Hepatocyte (in vitro differentiated cells): ENCODE measurements around the gene MYBPH. TPM values are rescaled to one million over a fixed set of nuclear protein-coding genes. Genes with fewer than 3 reads are reported as not detected.

ENCODE experiments used
- DNase-seq: peaks from one replicate; pipeline ENCODE4 v3.0.0-alpha.2; 2016; ENCODE audit warnings: low spot score
- H2AFZ ChIP-seq: fragments of 200-600 bp; sonication (generic); 2 replicates; pipeline ENCODE4 v1.6.0; 2016; ENCODE audit warnings: antibody characterized with exemption, mild to moderate bottlenecking
- H3K27ac ChIP-seq: fragments of 200-600 bp; sonication (generic); 2 replicates; pipeline ENCODE4 v1.5.1; 2016; ENCODE audit warnings: mild to moderate bottlenecking
- H3K27me3 ChIP-seq: fragments of 200-600 bp; sonication (generic); 2 replicates; pipeline ENCODE4 v1.6.1; 2016
- H3K36me3 ChIP-seq: fragments of 200-600 bp; sonication (generic); replicated peaks from 2 replicates; pipeline ENCODE4 v1.5.1; 2016; ENCODE audit warnings: low read depth; ENCODE audit not compliant: insufficient read depth
- H3K4me1 ChIP-seq: fragments of 200-600 bp; sonication (generic); 2 replicates; pipeline ENCODE4 v1.5.1; 2016; ENCODE audit warnings: mild to moderate bottlenecking, moderate library complexity; ENCODE audit not compliant: insufficient read depth
- H3K4me2 ChIP-seq: fragments of 200-600 bp; sonication (generic); 2 replicates; pipeline ENCODE4 v1.6.0; 2016
- H3K4me3 ChIP-seq: fragments of 200-600 bp; sonication (generic); 2 replicates; pipeline ENCODE4 v1.5.1; 2016; ENCODE audit warnings: mild to moderate bottlenecking
- H3K79me2 ChIP-seq: fragments of 200-600 bp; sonication (generic); 2 replicates; pipeline ENCODE4 v1.6.0; 2017; ENCODE audit warnings: mild to moderate bottlenecking
- H3K9me2 ChIP-seq: fragments of 200-600 bp; sonication (generic); replicated peaks from 2 replicates; pipeline ENCODE4 v1.6.0; 2017; ENCODE audit warnings: mild to moderate bottlenecking; ENCODE audit not compliant: insufficient read depth
- H3K9me3 ChIP-seq: fragments of 200-600 bp; sonication (generic); 2 replicates; pipeline ENCODE4 v1.5.1; 2016; ENCODE audit warnings: low read depth, mild to moderate bottlenecking
- H4K20me1 ChIP-seq: fragments of 200-600 bp; sonication (generic); 2 replicates; pipeline ENCODE4 v1.6.0; 2016; ENCODE audit warnings: mild to moderate bottlenecking; ENCODE audit not compliant: insufficient read depth, poor library complexity, severe bottlenecking
- EZH2 ChIP-seq: fragments of 200-600 bp; sonication (generic); IDR thresholded peaks from 2 replicates; pipeline ENCODE4 v1.6.1; 2016; ENCODE audit warnings: antibody characterized with exemption, mild to moderate bottlenecking, borderline replicate concordance
- EZH2phosphoT487 ChIP-seq: fragments of 200-600 bp; sonication (generic); IDR thresholded peaks from one replicate; pipeline ENCODE4 v1.6.1; 2018; ENCODE audit warnings: antibody characterized with exemption, mild to moderate bottlenecking, low read depth, moderate library complexity; ENCODE audit not compliant: unreplicated experiment, severe bottlenecking
- whole genome bisulfite sequencing: methylation state at CpG from one replicate; pipeline ENCODE4 v1.1.6; 2016; ENCODE audit warnings: low lambda C conversion rate; ENCODE audit errors: missing lambda C conversion rate; 5-methylcytosine and 5-hydroxymethylcytosine counted together
- polyA plus RNA-seq: library from polyadenylated mRNA; unstranded; fragments of >200 nt; fragmentation: Nextera tagmentation; extraction: Ambion mirVana; gene quantifications from 2 replicates; pipeline ENCODE4 v1.2.1, GENCODE V29; 2016
- total RNA-seq: library from RNA; depleted of rRNA; stranded (reverse); fragments of >200 nt; gene quantifications from 2 replicates; pipeline ENCODE4 v1.2.3, GENCODE V29; 2014
- TF ChIP-seq, protein P1 (sequence below): fragments of 200-600 bp; sonication (generic); IDR thresholded peaks from 2 replicates; pipeline ENCODE4 v1.5.1; 2016; ENCODE audit warnings: antibody characterized with exemption, mild to moderate bottlenecking; ENCODE audit not compliant: poor library complexity

The MYBPH gene
- total and polyA plus RNA-seq, 2 experiments from 2014 or later: 0.70 TPM; not detected in 1

- no peaks in the 10 kb centered on the region for H3K27me3 ChIP-seq
- no peaks in the 10 kb centered on the region for H3K36me3 ChIP-seq
- no peaks in the 10 kb centered on the region for H4K20me1 ChIP-seq
- TF ChIP-seq, protein P1, sequence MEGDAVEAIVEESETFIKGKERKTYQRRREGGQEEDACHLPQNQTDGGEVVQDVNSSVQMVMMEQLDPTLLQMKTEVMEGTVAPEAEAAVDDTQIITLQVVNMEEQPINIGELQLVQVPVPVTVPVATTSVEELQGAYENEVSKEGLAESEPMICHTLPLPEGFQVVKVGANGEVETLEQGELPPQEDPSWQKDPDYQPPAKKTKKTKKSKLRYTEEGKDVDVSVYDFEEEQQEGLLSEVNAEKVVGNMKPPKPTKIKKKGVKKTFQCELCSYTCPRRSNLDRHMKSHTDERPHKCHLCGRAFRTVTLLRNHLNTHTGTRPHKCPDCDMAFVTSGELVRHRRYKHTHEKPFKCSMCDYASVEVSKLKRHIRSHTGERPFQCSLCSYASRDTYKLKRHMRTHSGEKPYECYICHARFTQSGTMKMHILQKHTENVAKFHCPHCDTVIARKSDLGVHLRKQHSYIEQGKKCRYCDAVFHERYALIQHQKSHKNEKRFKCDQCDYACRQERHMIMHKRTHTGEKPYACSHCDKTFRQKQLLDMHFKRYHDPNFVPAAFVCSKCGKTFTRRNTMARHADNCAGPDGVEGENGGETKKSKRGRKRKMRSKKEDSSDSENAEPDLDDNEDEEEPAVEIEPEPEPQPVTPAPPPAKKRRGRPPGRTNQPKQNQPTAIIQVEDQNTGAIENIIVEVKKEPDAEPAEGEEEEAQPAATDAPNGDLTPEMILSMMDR: peak; percentile 78
- TF ChIP-seq EZH2phosphoT487 (no peak), EZH2 (no peak)
- H3K27ac ChIP-seq: no peak overlapping the region
- H3K9me2 ChIP-seq: no peaks in the 10 kb centered on the region
- 38% methylated on average over 19 of the region's 19 CpGs for WGBS
- H3K79me2 ChIP-seq: no peaks in the 10 kb centered on the region
- H2AFZ ChIP-seq: no peak overlapping the region
- peak; percentile 82 for DNase-seq
- no peaks in the 10 kb centered on the region for H3K4me1 ChIP-seq
- no peak overlapping the region for H3K4me3 ChIP-seq
- no peak overlapping the region for H3K4me2 ChIP-seq
- H3K9me3 ChIP-seq: no peaks in the 10 kb centered on the region
These were observed 40.9 kb upstream of the MYBPH start for GRCh38 chr1:203216274-203217138.

- no peaks in the 10 kb centered on the region for H3K27me3 ChIP-seq
- H3K9me3 ChIP-seq: no peaks in the 10 kb centered on the region
- H3K36me3 ChIP-seq: no peaks in the 10 kb centered on the region
- TF ChIP-seq EZH2phosphoT487 (no peak), EZH2 (no peak)
- TF ChIP-seq, protein P1: no peak
- no peak for DNase-seq
- H3K4me3 ChIP-seq: no peak overlapping the region
- 69% methylated on average over 9 of the region's 9 CpGs for WGBS
- no peaks in the 10 kb centered on the region for H3K9me2 ChIP-seq
- H2AFZ ChIP-seq: no peak overlapping the region
- no peak overlapping the region for H3K4me2 ChIP-seq
- H3K79me2 ChIP-seq: no peaks in the 10 kb centered on the region
- H3K27ac ChIP-seq: no peak overlapping the region
- H3K4me1 ChIP-seq: peaks cover 4% of the 10 kb centered on the region
- H4K20me1 ChIP-seq: no peaks in the 10 kb centered on the region
These were observed 39.9 kb upstream of the MYBPH start for GRCh38 chr1:203215573-203215972.

GRCh38 chr1:203214871-203215270, 39.2 kb upstream of the MYBPH start:
- Histone ChIP-seq H3K79me2 (no peaks in the 10 kb centered on the region), H3K27me3 (no peaks in the 10 kb centered on the region), H3K4me3 (no peak overlapping the region), H3K27ac (no peak overlapping the region), H2AFZ (no peak overlapping the region), H3K36me3 (no peaks in the 10 kb centered on the region), H3K9me2 (no peaks in the 10 kb centered on the region), H3K4me2 (no peak overlapping the region), H4K20me1 (no peaks in the 10 kb centered on the region), H3K4me1 (peaks cover 4% of the 10 kb centered on the region), H3K9me3 (no peaks in the 10 kb centered on the region)
- TF ChIP-seq EZH2 (no peak), EZH2phosphoT487 (no peak)
- TF ChIP-seq, protein P1: no peak
- WGBS: 85% methylated on average over 7 of the region's 7 CpGs
- no peak for DNase-seq
